GM12878 (cell line): Measurements from ENCODE around the gene ANTKMT. TPM values are rescaled to one million over a fixed set of nuclear protein-coding genes. Genes with fewer than 3 reads are reported as not detected.

ENCODE experiments used
- ATAC-seq: fragments of 200-7000 bp; cut with Tn5 transposase; 3 replicates; pipeline ENCODE4 v1.9.1; 2020; ENCODE audit warnings: mild to moderate bottlenecking, moderate library complexity
- BruUV-seq: library from RNA; stranded (reverse); fragments of 400-500 nt; replicated peaks from 2 replicates; lab custom pipeline; 2021; lab: Mats Ljungman, UMichigan
- CTCF ChIA-PET: fragments of 300-600 bp; sonication (Branson Sonifier 250); formaldehyde crosslinking; extraction: SDS; loops from one replicate; lab custom pipeline; 2021; ENCODE audit warnings: inconsistent platforms; lab: Yijun Ruan, JAX
- POLR2A ChIA-PET: fragments of 350-600 bp; formaldehyde crosslinking; extraction: SDS; loops from one replicate; lab custom pipeline; 2021; ENCODE audit warnings: inconsistent platforms; lab: Charles Lee
- RAD21 ChIA-PET: fragments of 300-600 bp; sonication (Branson Sonifier 250); formaldehyde crosslinking; loops from one replicate; lab custom pipeline; 2023; ENCODE audit warnings: antibody characterized with exemption; ENCODE audit not compliant: unreplicated experiment; lab: Charles Lee
- SMC1A ChIA-PET: fragments of 300-600 bp; sonication (Branson Sonifier 250); formaldehyde crosslinking; loops from one replicate; lab custom pipeline; 2023; ENCODE audit not compliant: unreplicated experiment, uncharacterized antibody; lab: Charles Lee
- DNase-seq: peaks from one replicate; pipeline ENCODE4 v3.0.0-alpha.2; 2011; ENCODE audit warnings: low read depth, low spot score
- FAIRE-seq: peaks from 3 replicates; lab custom pipeline; 2011; peaks lifted over from hg19 to GRCh38; lab: Jason Lieb, UNC
- H2AFZ ChIP-seq: 2 replicates; pipeline ENCODE4 v1.6.0; 2011; ENCODE audit warnings: low read depth, low read length, control low read depth; ENCODE audit not compliant: control insufficient read depth
- H3K27ac ChIP-seq: 2 replicates; pipeline ENCODE4 v1.5.1; 2011; ENCODE audit warnings: control low read depth; ENCODE audit not compliant: control insufficient read depth, insufficient read depth
- H3K27me3 ChIP-seq, 2 experiments: replicated peaks in 1 of 2; 2 replicates each; pipeline versions ENCODE4 v1.6.0 to v1.6.1; 2011; ENCODE audit warnings: low read length in 1 of 2; ENCODE audit not compliant: control insufficient read depth in 2 of 2, insufficient read depth in 2 of 2
- H3K36me3 ChIP-seq, 2 experiments: 2 replicates each; pipeline ENCODE4 v1.5.1; 2011; ENCODE audit warnings: low read length in 1 of 2; ENCODE audit not compliant: control insufficient read depth in 2 of 2, insufficient read depth in 2 of 2
- H3K4me1 ChIP-seq: 2 replicates; pipeline ENCODE4 v1.6.1; 2011; ENCODE audit warnings: mild to moderate bottlenecking, low read length, moderate library complexity, mixed read lengths; ENCODE audit not compliant: control insufficient read depth, insufficient read depth
- H3K4me2 ChIP-seq: 2 replicates; pipeline ENCODE4 v1.6.0; 2011; ENCODE audit warnings: control low read depth; ENCODE audit not compliant: control insufficient read depth, insufficient read depth
- H3K4me3 ChIP-seq: fragments of 200-600 bp; sonication (generic); 2 replicates; pipeline ENCODE4 v1.5.1; 2016
- H3K79me2 ChIP-seq: 2 replicates; pipeline ENCODE4 v1.6.0; 2011; ENCODE audit warnings: low read length; ENCODE audit not compliant: control insufficient read depth, insufficient read depth
- H3K9ac ChIP-seq: 2 replicates; pipeline ENCODE4 v1.8.0; 2011; ENCODE audit warnings: low read length, control low read depth, mixed read lengths; ENCODE audit not compliant: control insufficient read depth, insufficient read depth
- H3K9me3 ChIP-seq: replicated peaks from 3 replicates; pipeline ENCODE4 v1.5.1; 2011; ENCODE audit warnings: mild to moderate bottlenecking, low read length; ENCODE audit not compliant: control insufficient read depth, insufficient read depth
- H4K20me1 ChIP-seq: 2 replicates; pipeline ENCODE4 v1.6.0; 2011; ENCODE audit not compliant: control insufficient read depth, insufficient read depth
- BCLAF1 ChIP-seq: fragments of 450-650 bp; IDR thresholded peaks from 2 replicates; pipeline ENCODE4 v1.6.1; 2017; ENCODE audit warnings: antibody characterized with exemption, mild to moderate bottlenecking, moderate library complexity
- ESRRA ChIP-seq: IDR thresholded peaks from 2 replicates; pipeline ENCODE4 v1.6.1; 2012; ENCODE audit warnings: mild to moderate bottlenecking, low read length, improper control_type of control experiment
- MEF2B ChIP-seq: fragments of 450-650 bp; IDR thresholded peaks from 2 replicates; pipeline ENCODE4 v1.6.1; 2018; ENCODE audit warnings: mild to moderate bottlenecking, moderate library complexity; ENCODE audit not compliant: partially characterized antibody, poor library complexity, severe bottlenecking
- NR2F1 ChIP-seq: fragments of 450-650 bp; conservative IDR thresholded peaks from 2 replicates; pipeline ENCODE4 v1.6.1; 2017; ENCODE audit warnings: mild to moderate bottlenecking
- PRDM15 ChIP-seq: fragments of 450-650 bp; formaldehyde crosslinking; IDR thresholded peaks from 2 replicates; pipeline ENCODE4 v1.4.0; 2020; ENCODE audit warnings: mild to moderate bottlenecking, moderate library complexity
- WGBS: methylation state at CpG from one replicate; pipeline ENCODE4 v1.1.6; 2016; ENCODE audit warnings: low lambda C conversion rate; ENCODE audit not compliant: insufficient replicate concordance, insufficient coverage; ENCODE audit errors: missing lambda C conversion rate; 5-methylcytosine and 5-hydroxymethylcytosine counted together
- in situ Hi-C: fragments of 300-500 bp; cut with MboI; formaldehyde crosslinking; loops from 9 replicates; pipeline ENCODE4 v1.14.3; 2018; ENCODE audit warnings: mixed read lengths
- intact Hi-C: fragments of 100-400 bp; cut with micrococcal nuclease; formaldehyde crosslinking; loops from one replicate; pipeline ENCODE4 v1.14.2; 2022; ENCODE audit not compliant: unreplicated experiment
- polyA plus RNA-seq, 11 experiments: library from polyadenylated mRNA; depleted of rRNA in 4 of 11; unstranded in 6 of 11; stranded (reverse) in 5 of 11; fragments of >200 nt; fragmentation: Nextera tagmentation in 4 of 11; fragmentation: Illumina TruSeq in 1 of 11; extraction: Ambion mirVana in 4 of 11; extraction: Trizol in 1 of 11; gene quantifications; 1 replicate in 1 of 11; 2 replicates in 10 of 11; pipeline versions ENCODE4 v1.2.1 to v1.2.3, GENCODE V29; 2011 to 2016; ENCODE audit warnings: inconsistent platforms in 2 of 11, missing spikeins in 2 of 11, low read depth in 1 of 11
- total RNA-seq, 4 experiments: library from RNA; depleted of rRNA in 3 of 4; stranded (reverse); fragments of >200 nt in 3 of 4; fragmentation: Illumina TruSeq in 1 of 4; extraction: Trizol in 1 of 4; gene quantifications; 2 replicates each; pipeline versions ENCODE4 v1.2.1 to v1.2.3, GENCODE V29; 2013 to 2021

Gene ANTKMT
- total and polyA plus RNA-seq, 10 of the 15 experiments (the other 5 are each of a cell fraction or from before 2014, with no cell fraction given): 0.58 to 60.5 (median 25.8) TPM

GRCh38 chr16:769184-769784 is 48.3 kb downstream of the ANTKMT start:
- no peaks in the 10 kb centered on the region for H3K79me2 ChIP-seq
- no TSS peak for BruUV-seq
- no peak overlapping the region for H3K27ac ChIP-seq
- H3K4me2 ChIP-seq: no peak overlapping the region
- no peaks in the 10 kb centered on the region for H3K9me3 ChIP-seq
- ChIA-PET POLR2A (no interaction called here), RAD21 (no interaction called here), SMC1A (no interaction called here), CTCF (no interaction called here)
- H3K9ac ChIP-seq: no peak overlapping the region
- DNase-seq: no peak
- intact Hi-C loops (no loop called here), in situ Hi-C loops (no loop called here)
- no peak overlapping the region for H2AFZ ChIP-seq
- TF ChIP-seq PRDM15 (CRISPR knock-in tag) (no peak), BCLAF1 (no peak), ESRRA (no peak), NR2F1 (no peak), MEF2B (no peak)
- H3K4me1 ChIP-seq: no peaks in the 10 kb centered on the region
- H4K20me1 ChIP-seq: no peaks in the 10 kb centered on the region
- no peaks in the 10 kb centered on the region for H3K27me3 ChIP-seq
- WGBS: 19% methylated on average over 12 of the region's 20 CpGs
- FAIRE-seq: no peak
- no peak overlapping the region for H3K4me3 ChIP-seq
- no peaks in the 10 kb centered on the region for H3K36me3 ChIP-seq
- ATAC-seq: no peak
